Measurements from ENCODE around the gene LHFPL2.

Gene LHFPL2

DNA sequence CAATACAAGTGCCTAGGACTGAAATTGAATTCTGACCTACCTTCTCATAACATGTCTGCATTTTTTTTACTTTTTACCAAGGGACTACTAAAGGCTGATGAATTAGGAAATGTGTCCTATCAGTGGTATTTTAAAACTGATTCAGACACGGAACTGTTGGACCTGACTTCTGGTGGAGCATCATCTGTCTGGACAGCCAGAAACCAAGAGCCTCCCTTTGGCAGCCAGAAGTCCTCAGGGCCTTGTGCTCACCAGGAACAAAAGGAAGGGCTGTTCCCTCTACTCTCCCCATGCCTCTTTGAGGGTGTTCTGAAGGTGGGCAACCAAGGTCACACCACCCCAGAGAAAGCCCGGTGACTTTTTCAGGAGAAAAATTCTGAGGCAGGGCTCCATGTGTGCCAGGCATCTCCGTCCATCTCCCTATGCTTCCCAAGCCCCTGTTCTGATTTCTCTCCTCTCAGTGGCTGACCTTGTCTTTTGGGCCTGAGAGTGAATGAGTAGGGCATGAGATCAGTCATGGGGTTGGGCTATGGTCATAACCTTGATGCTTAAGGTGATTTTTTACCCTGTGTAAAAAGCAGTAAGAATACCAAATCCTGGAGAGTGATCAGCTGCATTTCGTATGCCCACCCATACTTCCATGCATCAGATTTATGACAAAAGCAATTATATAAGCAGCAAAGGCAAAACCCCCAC lies 144.5 kb downstream of the LHFPL2 start:
- DNase-seq (ENCODE audit: low read depth) = no peak

DNA sequence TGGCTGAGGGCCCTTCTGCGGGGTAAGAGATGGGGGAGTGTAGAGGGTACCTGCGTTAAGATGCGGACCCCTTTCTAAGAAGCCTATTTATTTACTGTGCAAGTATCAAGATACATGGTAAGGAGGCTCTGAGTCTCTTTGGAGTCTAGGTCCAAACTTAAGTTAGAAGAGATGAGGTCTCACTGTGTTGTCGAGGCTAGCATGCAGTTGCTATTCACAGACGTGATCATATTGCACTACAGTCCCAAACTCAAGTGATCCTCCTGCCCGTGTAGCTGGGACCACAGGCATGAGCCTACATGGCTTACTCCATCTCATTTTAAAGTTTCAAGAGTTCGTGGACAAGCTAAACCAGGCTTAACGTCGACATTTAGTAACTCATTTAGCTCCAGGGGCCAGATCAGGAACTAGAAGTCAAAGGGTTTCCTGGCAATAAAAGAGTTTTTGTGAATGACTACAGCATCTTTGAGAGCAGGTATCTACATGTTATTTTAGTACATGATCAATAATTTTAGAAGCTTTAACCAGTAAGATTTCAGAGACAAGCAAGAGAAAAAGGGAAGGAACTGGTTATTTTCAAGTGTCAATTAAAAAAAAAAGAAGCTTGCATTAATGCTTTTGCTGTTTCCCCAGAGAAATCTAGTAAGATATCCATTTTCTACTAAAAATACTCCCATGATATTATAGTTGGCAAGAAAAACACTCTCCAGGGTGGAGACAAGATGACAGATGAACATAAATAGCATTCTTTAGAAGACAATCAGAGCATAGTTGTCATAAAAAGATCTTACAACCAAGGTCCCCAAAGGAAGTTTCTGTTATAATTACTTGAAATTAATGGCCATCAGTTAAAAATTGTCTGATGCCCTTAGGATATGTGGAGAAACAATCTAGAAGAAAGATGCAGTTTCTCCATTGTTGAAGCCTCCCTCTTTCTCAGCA lies 146.9 kb downstream of the LHFPL2 start:
- no peak for DNase-seq (ENCODE audit: low read depth)

DNA sequence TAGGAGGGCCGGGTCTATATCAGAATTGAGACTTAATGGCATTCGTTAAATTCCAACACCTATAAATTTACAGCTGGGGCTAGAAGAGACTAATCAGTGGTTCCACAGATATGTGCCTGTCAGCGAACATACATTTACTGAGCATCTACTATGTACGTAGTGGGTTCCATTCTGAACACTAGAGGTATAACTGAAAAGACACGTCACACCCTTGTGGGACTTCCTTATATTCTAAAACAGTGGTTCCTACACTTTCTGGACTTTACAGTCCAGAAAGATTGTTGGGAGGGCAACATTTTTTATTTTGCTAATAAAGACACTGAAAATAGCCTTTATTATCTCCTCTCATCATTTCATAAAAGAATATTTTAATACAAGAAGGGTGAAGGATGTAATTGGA lies 147.7 kb downstream of the LHFPL2 start:
- no peak for DNase-seq (ENCODE audit: low read depth)

DNA sequence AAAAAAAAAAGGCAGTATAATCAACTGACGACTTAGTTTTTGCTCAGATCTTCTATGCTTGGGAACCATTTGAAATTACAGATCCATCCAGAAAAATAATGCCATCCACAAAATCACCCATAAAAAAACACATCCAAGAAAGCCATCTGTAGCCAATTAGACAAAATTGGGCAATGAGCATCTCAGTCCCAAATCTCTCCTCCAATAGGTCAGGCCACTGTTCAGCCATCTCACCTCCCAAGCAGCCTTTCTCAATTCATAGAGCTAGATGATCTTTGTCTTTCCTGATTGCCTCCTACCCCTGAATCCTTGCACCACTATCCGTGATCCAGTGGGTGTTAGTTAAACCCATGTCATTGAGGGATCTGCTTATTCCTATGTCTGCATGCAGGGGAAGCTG lies 148.5 kb downstream of the LHFPL2 start:
- no peak for DNase-seq (ENCODE audit: low read depth)

DNA sequence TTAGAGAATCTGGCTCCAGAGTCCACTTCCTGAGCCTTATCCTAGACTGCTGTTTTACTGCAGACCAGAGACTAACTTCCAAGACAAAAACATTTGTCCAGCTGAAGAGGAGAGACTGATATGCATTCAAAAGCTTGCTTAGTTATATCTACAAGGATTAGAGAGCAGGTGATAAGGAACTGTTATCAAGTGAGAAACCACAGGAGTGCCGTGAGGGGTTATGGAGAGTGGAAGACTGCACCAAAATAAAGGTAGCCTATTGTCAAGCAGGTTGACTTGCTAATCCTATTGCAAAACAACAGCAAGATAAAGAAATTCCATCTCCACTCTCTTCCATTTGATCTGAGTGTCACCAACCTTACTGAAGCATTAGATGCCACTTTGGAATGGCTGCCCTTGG lies 149.1 kb downstream of the LHFPL2 start:
- DNase-seq (ENCODE audit: low read depth) = no peak

DNA sequence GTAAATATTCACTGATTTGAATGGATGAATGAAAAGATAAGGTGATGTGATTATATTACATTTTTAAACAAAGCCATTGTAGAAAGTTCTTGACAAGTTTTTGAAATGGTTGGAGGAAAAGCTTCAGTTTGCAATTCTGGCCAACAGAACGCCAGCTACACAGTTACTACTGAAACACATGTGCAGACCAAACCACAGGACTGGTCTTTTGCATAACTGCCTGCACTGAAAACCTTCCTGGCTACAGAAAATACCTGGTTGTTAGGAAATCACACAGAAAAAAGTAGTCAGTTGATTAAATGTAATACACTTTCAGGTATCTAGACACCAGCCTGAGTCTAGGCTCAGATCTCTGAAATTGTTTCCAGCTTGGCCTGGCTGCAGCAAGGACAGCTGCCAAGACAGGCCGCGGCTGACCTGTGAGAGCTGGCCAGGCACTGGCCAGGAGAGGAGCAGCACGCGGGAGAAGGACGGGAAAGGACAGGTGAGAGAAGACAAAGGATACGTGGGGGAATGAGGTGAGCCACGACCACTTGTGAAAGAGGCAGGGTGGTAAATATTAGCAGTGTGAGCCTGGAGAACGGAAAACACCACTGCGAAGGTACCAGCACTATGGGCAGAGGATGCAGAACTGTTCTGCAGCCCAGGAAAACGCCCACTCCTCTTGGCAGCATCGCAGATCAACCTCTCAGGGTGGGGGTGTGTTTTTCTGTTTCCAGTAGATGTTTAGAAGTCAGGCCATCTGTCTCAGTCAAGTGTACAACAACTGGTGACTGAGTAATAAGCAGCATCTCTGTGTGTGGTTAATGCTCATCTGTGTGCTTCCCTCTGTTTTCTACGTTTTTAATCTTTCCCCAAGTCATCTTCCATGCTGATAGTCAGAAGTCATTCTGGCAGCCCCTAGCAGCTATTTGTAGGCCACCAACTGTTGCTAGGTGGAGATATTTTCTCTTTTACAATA lies 150.7 kb downstream of the LHFPL2 start:
- DNase-seq (ENCODE audit: low read depth) = no peak

DNA sequence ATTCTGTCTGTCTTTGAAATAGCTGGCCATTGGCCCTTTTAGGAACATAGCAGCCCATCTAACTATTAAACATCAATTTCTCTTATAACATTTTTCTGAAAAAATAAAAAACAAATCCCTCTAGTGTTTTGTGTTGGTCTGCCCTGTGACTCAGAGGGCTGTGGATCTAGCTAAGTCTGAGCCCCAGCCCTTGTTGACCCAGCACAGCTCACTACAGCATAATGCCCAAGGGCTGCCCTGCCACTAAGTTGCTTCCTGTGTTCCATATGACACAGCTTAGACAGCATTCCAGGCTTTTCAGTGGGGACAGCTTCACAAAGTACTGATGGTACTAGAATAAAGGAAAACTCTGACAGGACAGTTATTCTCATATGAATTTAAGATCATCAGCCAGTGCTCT lies 152.2 kb downstream of the LHFPL2 start:
- DNase-seq (ENCODE audit: low read depth) = no peak

DNA sequence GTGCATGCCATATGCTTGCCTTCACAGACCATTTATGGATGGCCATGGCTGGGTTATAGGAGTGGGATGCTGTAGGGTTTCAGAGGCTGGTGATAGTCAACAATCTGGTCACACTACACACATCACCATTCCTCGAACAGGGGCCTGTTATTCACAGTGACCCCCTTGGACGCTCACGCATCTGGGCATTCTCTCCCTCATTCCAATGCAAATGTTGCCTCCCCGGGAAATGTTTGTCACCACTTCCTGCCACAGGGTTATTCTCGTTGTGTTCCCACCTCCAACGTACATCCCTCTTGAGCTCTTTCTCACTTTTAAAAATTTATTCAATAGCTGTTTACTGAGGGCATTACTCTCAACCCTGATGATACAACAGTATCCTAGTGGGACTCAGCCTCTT lies 152.8 kb downstream of the LHFPL2 start:
- no peak for DNase-seq (ENCODE audit: low read depth)

DNA sequence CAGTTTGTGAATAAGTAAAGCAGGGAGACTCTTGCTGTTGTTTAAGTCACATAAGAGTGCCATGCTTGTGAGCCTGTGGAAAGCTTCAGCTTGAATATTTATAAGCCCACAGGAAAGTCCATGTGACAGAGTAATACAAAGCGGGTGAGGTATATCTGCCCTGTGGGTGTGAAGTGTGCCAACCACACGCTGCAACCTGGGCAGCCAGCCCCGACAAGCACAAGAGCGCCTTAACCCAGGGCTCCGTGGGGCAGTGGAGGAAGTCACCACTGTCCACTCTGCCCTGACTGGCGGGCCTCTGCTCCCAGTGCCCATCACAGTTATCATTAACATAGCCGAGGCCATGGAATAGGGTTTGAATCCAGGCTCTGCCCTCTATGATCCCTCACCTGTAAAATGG lies 155.9 kb downstream of the LHFPL2 start:
- no peak for DNase-seq (ENCODE audit: low read depth)

DNA sequence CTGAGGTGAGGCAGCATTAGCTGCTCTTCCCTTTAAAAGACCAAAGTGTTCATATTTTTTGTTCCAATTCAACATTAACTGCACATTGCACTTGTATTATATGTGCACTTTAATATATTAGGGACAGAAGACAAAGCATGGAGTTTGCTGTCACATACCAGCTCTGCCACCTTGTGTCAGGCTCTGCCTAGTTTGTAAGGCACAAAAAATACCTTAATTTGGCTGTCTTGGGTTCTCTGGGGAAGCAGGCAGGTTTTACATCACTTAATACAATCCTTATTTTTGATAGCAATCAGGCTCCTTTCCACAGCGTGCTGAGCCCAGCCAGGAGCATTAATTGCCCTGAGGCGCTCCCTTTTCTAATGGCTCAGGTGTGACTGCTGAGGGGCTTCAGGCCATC lies 156.3 kb downstream of the LHFPL2 start:
- DNase-seq (ENCODE audit: low read depth) = no peak

DNA sequence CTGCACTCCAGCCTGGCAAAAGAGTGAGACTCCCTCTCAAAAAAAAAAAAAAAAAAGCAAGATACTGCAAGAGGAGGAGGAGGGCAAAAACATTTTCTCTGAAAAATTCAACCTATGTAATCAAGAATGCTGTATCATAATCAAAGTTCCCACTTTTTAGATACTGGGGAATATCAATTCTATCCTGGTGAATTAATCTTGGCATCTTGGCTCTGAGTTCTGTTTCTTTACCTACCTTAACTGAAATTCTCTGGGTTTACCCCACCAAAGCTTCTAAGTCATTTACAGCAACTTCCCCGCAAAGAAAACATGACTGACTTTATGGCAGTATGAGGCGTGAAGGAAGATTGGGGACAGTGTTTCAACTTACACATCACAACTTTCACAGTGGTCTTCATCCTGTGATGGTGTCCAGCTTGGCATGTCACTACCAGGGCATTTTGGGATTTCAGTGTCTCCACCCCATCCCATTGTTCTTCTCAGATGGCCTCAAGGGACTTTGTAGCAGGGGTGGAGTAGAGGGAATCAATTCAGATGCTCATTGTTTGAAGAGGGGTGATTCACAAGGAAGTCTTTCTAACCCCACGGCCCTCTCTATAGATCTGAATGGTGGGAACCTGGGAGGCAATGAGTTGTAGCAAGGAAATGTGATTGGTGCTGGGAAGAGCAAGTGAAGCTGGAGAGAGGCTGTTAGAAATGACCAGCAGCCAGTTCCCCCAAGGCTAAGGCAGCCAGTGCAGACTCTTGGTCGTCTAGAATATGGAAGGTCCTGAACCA lies 157.7 kb downstream of the LHFPL2 start:
- DNase-seq (ENCODE audit: low read depth) = no peak

DNA sequence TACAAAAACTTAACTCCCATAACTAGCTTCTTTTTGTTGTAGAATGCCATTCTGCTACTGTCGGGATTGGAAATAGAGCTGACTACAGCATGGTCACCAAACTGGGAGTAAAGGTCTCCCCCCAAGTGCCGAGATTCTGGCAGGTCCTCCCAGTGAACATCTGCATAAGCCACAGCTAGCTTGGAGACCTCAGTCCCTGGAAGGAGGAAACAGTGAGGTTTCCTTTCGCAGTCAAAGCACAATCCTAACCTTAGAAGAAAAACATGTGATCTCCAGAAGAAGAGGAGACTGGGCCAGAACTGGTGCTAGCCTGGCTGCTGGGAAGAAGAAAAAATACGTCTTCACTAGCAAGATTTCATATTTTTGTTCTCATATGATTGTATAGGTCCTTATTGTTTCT lies 160.7 kb downstream of the LHFPL2 start:
- DNase-seq (ENCODE audit: low read depth) = no peak

DNA sequence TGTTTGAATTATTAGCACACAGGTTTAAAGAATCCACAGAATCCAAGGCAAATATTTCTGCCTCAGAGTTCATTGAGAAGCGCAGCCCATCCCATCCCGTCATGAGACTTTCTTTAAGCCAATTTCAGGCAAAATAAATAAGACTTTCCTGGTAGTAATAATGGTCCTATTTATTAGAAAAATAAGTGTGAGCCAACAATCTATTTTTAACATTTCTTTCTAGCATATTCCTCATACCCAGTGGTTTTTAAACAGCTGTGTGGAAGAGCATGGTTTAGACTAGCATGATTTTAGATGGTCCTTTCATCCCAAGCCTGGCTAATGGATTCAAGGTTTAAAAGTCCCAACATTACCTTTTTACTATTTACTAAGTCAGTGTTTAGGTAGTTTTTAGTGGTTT lies 162.4 kb downstream of the LHFPL2 start:
- no peak for DNase-seq (ENCODE audit: low read depth)

DNA sequence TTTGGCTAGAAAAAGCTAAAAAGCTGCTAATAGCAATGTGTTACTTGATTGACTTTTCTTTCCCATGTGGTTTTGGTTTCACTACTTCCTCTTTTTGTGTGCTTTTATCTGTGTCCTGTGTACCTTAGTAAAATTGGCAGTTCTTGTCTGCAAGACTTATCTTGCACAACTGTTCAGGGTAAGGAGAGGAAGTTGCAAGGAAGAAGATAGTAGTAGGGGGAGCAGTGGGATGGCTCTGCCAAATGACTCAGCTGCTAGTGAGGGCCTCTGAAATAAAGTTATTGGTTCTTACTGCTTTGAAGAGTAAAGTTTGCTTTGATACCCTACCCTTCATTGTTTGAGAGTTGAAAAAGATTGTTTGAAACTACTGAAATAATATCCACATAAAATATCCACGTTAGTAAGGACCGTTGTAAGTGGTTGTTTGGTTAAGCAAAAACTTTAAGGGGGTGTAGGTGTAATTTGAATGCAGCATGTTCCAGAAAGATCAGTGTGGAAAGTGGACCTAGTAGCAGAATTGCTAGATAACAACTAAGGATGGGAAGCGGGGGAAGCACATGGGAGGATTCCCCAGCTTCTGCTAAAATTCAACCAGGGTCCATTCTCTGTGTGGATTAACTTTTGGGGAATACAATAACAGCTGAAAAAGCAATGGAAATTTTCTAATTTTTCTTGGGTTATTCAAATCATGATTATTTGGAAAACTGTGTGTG lies 164.6 kb downstream of the LHFPL2 start:
- no peak for DNase-seq (ENCODE audit: low read depth)

DNA sequence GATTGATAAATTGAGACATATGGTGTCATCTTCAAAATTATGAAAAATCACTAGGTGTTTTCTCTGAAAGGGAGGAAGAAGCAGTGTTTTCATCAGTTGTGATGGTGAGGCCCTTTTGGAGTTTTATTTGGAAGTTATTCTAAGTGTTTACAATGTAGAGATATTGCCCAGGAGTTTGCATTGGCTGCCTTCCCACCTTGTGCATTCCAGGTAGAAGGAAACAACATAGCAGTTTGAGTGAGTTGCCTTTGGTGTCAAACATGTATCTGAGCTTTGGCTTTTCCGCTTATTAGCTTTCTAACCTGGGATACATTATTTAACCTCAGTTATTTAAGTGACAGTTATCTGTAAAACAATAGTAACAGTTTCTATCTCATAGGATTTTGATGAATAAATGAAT lies 165.6 kb downstream of the LHFPL2 start:
- no peak for DNase-seq (ENCODE audit: low read depth)

DNA sequence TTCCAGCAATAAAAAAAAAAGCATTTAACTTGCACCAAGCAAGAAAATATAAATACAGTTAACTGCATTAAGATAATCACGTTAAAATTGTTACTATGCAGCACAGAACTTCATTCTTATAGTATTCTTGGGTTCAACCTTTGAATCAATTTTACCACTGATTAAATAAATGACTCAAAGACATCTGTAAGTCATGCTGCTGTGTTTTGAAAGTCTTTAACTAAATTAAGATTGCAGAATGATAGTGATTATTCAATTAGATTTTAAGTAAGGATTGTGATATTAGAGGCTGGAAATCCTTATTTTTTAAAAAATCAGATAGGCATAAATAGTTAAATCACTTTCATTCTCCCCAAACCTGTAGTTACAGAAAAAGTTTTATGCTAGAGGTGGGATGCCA lies 171.8 kb downstream of the LHFPL2 start:
- no peak for DNase-seq (ENCODE audit: low read depth)

DNA sequence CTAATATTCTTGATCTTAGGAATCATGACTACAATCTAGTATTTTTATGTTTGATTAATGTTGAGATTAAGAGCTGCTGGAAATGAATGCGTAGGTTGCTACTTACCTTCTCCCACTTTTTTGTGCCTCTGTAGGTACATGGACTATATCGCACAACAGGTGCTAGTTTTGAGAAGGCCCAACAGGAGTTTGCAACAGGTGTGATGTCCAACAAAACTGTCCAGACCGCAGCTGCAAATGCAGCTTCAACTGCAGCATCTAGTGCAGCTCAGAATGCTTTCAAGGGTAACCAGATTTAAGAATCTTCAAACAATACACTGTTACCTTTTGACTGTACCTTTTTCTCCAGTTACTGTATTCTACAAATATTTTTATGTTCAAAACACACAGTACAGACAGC lies 173.2 kb downstream of the LHFPL2 start:
- no peak for DNase-seq (ENCODE audit: low read depth)

DNA sequence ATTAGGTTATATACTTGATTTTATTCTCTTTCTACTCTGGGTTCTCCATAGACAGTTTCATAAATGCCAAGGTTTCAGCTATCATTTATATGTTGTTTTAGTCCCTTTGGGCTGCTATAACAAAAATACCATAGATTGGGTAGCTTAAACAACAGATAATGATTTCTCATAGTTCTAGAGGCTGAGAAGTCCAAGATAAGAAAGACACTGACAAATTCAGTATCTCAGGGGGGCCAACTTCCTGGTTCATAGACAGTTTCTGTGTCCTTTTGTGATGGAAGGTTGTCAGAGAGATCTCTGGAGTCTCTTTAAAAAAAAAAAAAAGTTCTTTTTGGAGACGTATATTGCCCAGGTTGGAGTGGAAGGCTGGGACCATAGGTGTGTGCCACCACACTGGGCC lies 174.8 kb downstream of the LHFPL2 start:
- DNase-seq (ENCODE audit: low read depth) = no peak

DNA sequence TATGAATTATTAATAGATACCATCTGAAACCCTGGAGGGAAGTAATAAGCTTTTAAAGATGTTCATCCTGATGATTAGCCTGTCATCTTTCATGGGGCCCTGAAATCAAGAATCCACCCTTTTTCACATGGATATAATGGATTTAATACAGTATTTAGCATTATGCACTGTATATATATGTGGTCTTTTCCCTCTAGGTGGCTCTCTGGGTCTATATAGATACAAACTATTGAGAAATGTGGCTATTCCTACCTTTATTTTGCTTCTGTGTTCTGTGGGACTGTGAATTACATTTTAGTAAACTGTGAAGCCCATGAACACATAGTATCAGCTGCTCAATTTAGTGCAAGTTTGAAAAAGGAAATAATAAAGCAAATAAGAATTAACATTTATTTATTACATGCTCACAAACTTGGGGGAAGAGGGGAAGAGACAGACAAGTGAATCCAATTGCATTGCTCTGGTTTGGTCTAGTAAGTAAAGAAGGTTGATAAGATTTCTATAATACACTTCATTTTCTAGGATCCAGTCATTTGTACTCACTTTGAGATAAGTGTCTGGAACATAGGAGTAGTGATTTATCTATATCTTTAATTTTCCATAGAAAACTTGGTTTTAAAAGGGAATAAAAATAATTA lies 176.0 kb downstream of the LHFPL2 start:
- no peak for DNase-seq (ENCODE audit: low read depth)

DNA sequence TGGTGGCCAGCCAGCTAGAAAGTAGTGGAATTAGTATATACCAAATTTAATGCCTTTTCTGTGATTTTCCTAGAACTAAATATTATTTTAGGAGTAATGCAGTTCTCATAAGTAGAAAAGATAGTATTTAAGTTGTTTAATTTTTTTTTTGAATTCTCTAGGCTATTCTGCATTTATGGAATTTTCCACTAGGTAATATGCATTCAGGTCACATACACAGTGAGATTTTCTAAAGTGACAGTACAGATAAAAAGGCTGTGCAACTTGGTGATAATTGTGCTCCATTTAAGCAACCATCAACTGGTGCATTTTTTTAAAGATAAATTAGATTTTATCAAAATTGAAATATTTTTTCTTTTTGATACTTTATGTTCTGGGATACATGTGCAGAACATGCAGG lies 176.7 kb downstream of the LHFPL2 start:
- DNase-seq (ENCODE audit: low read depth) = no peak

Data from activated T-helper 1 cell treated with Interleukin-2 at 50 U/mL for 16 hours (primary cell).